Esophagus muscularis mucosa (tissue), 4 donors: ENCODE results near the gene ACSF3. TPM values are rescaled to one million over a fixed set of nuclear protein-coding genes. Genes with fewer than 3 reads are reported as not detected.

ENCODE experiments used
- DNase-seq: peaks from one replicate; pipeline ENCODE4 v3.0.0-alpha.2; 2017; ENCODE audit errors: extremely low spot score
- H3K27ac ChIP-seq, 4 donors: fragments of 200-600 bp; sonication (generic); replicated peaks in 1 of 4; 1 replicate in 3 of 4; 2 replicates in 1 of 4; pipeline ENCODE4 v1.5.1; 2016 to 2019; ENCODE audit warnings: mild to moderate bottlenecking in 1 of 4
- H3K27me3 ChIP-seq, 4 donors: fragments of 200-600 bp; sonication (generic); one replicate each; pipeline versions ENCODE4 v1.5.1 to v1.6.0; 2016 to 2019
- H3K36me3 ChIP-seq, 4 donors: fragments of 200-600 bp; sonication (generic); one replicate each; pipeline ENCODE4 v1.5.1; 2016 to 2019
- H3K4me1 ChIP-seq, 4 donors: fragments of 200-600 bp; sonication (generic); one replicate each; pipeline ENCODE4 v1.5.1; 2016 to 2019
- H3K4me3 ChIP-seq, 4 donors: fragments of 200-600 bp; sonication (generic); 1 replicate in 2 of 4; 2 replicates in 2 of 4; pipeline ENCODE4 v1.5.1; 2016 to 2019; ENCODE audit warnings: mild to moderate bottlenecking in 4 of 4, moderate library complexity in 1 of 4
- H3K9me3 ChIP-seq, 4 donors: fragments of 200-600 bp; sonication (generic); 1 replicate in 3 of 4; 2 replicates in 1 of 4; pipeline ENCODE4 v1.5.1; 2016 to 2019
- EP300 ChIP-seq: sonication (generic); formaldehyde crosslinking; IDR thresholded peaks from one replicate; pipeline ENCODE4 v1.6.1; 2017; ENCODE audit warnings: antibody characterized with exemption
- POLR2A ChIP-seq: fragments of 450-650 bp; IDR thresholded peaks from one replicate; pipeline ENCODE4 v1.6.1; 2017; ENCODE audit warnings: antibody characterized with exemption, moderate library complexity, mild to moderate bottlenecking, low read depth
- POLR2AphosphoS5 ChIP-seq, 2 donors: sonication (generic); formaldehyde crosslinking; IDR thresholded peaks; one replicate each; pipeline ENCODE4 v1.6.1; 2017; ENCODE audit warnings: antibody characterized with exemption in 2 of 2
- WGBS: methylation state at CpG from one replicate; pipeline ENCODE4 v1.1.5; 2018; 5-methylcytosine and 5-hydroxymethylcytosine counted together
- intact Hi-C: fragments of 100-400 bp; cut with DNase I; formaldehyde crosslinking; loops from one replicate; pipeline ENCODE4 v1.15.1; 2023
- total RNA-seq, 4 donors: library from RNA; depleted of rRNA; stranded (reverse); fragments of >200 nt; gene quantifications; one replicate each; pipeline versions ENCODE4 v1.1.0 to v1.2.1, GENCODE V29; 2016
- TF ChIP-seq, protein P1 (sequence below), 3 experiments: fragments of 200-600 bp in 2 of 3; fragments of 450-650 bp in 1 of 3; sonication (generic) in 2 of 3; IDR thresholded peaks; one replicate each; pipeline ENCODE4 v1.5.1; 2017 to 2019; ENCODE audit warnings: antibody characterized with exemption in 3 of 3, mild to moderate bottlenecking in 2 of 3, moderate library complexity in 1 of 3

ACSF3 gene
- total RNA-seq, 4 donors from 2014 or later = 23.5 to 29.8 (median 27.2) TPM

DNA sequence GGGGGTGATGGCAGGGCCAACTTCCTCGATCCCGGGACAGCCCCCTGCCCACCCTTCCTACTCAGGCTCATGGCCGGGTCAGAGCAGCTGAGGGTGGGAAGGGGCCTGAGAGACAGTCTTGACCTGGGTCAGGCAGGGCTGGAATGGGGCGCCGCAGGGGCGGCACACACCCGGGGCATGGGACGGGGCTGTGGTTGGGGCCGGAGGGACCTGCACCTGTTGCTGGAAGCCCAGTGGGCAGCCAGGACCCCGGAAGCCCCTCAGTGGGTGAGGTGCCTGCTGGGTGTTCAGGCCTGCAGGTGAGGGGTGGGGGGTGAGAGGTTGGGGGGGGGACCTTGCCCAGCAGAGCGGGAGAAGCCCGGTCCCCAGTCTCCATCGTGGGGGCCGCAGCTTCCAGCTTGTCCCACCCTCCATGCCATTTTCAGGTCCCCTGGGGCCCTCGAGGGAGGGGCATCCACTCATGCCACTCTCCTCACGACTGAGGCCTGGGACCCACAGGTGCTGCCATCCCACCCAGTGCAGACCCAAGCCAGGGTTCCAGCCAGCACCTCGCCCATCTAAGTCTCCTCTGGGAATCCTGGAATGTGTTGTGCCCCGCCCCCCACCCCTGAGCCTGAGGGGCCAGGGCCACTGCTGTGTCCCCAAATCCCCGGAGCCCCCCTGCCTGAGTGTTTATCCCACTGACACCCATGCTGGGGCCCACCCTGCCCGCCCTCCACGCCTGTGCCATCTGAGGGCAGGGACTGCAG is 43.4 kb upstream of the ACSF3 start:
- TF ChIP-seq POLR2A (no peak), EP300 (no peak), POLR2AphosphoS5 (IDR thresholded peaks at IDR 0.05) (no peak)
- TF ChIP-seq, protein P1, sequence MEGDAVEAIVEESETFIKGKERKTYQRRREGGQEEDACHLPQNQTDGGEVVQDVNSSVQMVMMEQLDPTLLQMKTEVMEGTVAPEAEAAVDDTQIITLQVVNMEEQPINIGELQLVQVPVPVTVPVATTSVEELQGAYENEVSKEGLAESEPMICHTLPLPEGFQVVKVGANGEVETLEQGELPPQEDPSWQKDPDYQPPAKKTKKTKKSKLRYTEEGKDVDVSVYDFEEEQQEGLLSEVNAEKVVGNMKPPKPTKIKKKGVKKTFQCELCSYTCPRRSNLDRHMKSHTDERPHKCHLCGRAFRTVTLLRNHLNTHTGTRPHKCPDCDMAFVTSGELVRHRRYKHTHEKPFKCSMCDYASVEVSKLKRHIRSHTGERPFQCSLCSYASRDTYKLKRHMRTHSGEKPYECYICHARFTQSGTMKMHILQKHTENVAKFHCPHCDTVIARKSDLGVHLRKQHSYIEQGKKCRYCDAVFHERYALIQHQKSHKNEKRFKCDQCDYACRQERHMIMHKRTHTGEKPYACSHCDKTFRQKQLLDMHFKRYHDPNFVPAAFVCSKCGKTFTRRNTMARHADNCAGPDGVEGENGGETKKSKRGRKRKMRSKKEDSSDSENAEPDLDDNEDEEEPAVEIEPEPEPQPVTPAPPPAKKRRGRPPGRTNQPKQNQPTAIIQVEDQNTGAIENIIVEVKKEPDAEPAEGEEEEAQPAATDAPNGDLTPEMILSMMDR (IDR thresholded peaks at IDR 0.05) = no peak
- Histone ChIP-seq H3K27ac (no peak overlapping the region), H3K27me3 (peaks cover 0 to 99% (median 21%) of the 10 kb centered on the region in 4 donors), H3K36me3 (no peaks in the 10 kb centered on the region), H3K9me3 (no peaks in the 10 kb centered on the region), H3K4me3 (no peak overlapping the region), H3K4me1 (no peaks in the 10 kb centered on the region)
- intact Hi-C loops = no loop called here
- no peak for DNase-seq
- WGBS = 71% methylated on average over 14 of the region's 21 CpGs

DNA sequence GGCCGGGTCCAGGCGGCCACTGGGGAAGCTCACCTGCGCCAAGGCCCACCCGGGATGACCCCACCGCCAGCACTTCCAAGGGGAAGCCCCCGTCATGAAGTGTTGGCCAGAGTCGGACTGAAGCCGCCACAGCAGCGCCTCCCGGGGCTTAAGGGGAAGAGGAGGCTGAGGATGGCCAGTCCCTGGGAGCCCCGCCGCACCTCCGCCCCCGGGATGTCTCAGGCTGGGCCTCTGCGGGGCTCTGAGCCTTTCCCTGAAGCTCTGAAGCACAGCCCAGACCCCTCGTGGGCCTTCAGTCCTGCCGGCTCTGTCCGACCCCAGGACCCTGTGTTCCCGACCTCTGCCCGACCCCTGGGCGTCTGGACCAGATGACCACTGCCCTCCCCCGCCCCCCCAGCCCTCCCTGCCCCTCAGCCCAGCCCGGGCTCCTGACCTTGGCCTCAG is 42.8 kb upstream of the ACSF3 start:
- Histone ChIP-seq H3K27me3 (peaks cover 0 to 98% (median 21%) of the 10 kb centered on the region in 4 donors), H3K27ac (no peak overlapping the region), H3K36me3 (no peaks in the 10 kb centered on the region), H3K4me3 (no peak overlapping the region), H3K4me1 (no peaks in the 10 kb centered on the region), H3K9me3 (no peaks in the 10 kb centered on the region)
- intact Hi-C loops = no loop called here
- TF ChIP-seq, protein P1 (IDR thresholded peaks at IDR 0.05) = no peak
- no peak for TF ChIP-seq POLR2AphosphoS5 (IDR thresholded peaks at IDR 0.05)
- TF ChIP-seq POLR2A = no peak
- no peak for TF ChIP-seq EP300
- 64% methylated on average over 10 of the region's 23 CpGs for WGBS
- no peak for DNase-seq

DNA sequence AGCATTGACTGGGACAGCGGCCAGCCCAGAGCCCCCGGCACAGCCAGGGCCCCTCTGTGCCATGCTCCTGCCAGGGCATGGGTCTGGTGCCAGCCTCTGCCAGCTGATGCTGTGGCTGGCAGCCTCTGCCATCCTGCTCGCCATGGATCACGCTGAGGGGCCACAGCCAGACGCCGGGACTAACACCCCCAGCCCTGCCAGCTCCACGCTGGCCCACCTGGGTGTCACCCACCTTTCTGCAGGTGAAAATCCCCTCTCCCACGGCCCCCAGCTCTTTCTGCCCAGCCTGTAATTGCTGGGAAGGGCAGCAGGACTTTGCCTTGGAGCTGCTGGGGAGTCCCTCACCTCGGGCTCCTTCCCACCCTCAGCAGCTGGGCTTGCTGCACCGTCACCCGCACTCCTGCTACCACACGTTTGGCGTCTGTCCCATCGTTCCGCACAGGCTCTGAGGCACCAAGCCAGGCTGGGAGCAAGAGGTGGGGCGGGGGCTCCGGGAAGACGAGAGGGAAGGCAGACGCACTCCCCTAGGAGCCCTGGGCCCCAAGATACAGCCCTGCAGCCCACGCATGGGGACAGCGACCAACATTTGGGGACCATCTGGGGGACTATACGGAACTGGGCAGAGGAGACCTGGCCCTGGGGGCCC is 42.0 kb upstream of the ACSF3 start:
- no peak overlapping the region for H3K4me3 ChIP-seq
- 85% methylated on average over 5 of the region's 22 CpGs for WGBS
- no peaks in the 10 kb centered on the region for H3K36me3 ChIP-seq
- no peak for DNase-seq
- no peak overlapping the region for H3K27ac ChIP-seq
- TF ChIP-seq, protein P1 (IDR thresholded peaks at IDR 0.05) = no peak
- TF ChIP-seq POLR2AphosphoS5 (IDR thresholded peaks at IDR 0.05) = no peak
- intact Hi-C loops = no loop called here
- no peaks in the 10 kb centered on the region for H3K4me1 ChIP-seq
- no peaks in the 10 kb centered on the region for H3K9me3 ChIP-seq
- peaks cover 0 to 98% (median 21%) of the 10 kb centered on the region in 4 donors for H3K27me3 ChIP-seq

DNA sequence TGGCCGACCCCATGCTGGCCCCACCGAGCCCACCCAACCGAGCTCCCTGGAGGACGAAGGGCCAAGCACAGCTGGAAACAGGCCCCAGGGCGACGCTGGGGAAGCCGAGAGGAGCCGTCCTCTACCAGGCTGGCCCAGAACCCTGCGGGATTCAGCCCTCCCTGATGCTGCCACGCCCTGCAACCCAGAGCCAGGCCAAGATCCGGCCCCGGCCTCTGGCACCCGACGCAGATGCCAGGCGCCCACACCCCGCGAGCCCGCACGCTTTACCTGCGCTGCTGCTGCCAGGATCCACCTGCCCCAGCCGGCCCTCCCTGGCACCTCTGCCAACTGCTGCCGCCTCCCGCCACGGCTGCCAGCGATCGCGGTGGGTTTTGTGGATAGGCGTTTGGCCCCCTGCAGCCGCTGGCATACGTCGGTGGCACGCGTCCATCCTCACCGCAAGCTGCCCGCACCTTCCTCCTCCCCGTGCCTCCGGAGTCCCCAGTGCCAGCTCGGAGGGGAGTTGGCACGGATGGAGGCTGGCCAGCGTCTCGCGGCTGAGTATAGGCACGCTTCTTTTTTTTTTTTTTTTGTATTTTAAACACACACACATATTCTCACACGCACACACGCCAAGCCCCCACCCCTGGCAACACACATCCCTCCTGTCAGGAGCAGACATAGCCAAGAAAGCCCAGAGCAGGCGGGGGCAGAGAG is 41.3 kb upstream of the ACSF3 start:
- intact Hi-C loops = no loop called here
- peaks cover 0 to 98% (median 21%) of the 10 kb centered on the region in 4 donors for H3K27me3 ChIP-seq
- H3K36me3 ChIP-seq = no peaks in the 10 kb centered on the region
- H3K4me3 ChIP-seq = peak overlapping the region in 2 of 4 donors; percentile 12 to 20
- TF ChIP-seq, protein P1 (IDR thresholded peaks at IDR 0.05) = no peak
- TF ChIP-seq EP300 (no peak), POLR2AphosphoS5 (IDR thresholded peaks at IDR 0.05) (no peak), POLR2A (no peak)
- H3K4me1 ChIP-seq = no peaks in the 10 kb centered on the region
- no peaks in the 10 kb centered on the region for H3K9me3 ChIP-seq
- 81% methylated on average over 31 of the region's 46 CpGs for WGBS
- no peak for DNase-seq
- H3K27ac ChIP-seq = no peak overlapping the region
